Raji (cell line): Measurements from ENCODE around the gene SCAMP4.

Source experiments
- POLR2A ChIP-seq: IDR thresholded peaks from 2 replicates; pipeline ENCODE4 v1.6.1; 2011; ENCODE audit warnings: low read depth, low read length, control low read depth; ENCODE audit not compliant: insufficient read depth

Gene SCAMP4

GRCh38 chr19:1902923-1903322 lies 2.3 kb upstream of the SCAMP4 start:
- no peak for TF ChIP-seq POLR2A

DNA sequence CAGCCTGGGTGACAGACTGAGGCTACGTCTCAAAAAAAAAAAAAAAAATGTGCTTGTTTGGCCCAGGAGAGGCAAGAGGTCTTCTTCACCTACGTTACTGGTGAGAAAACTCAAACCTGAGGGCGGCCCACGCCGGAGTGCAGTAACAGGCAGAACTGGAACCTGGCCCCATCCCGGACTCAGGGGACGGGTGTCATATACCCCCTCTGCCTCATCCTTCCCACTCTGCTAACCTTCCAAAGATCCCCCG lies 414 bp upstream of the SCAMP4 start:
- TF ChIP-seq POLR2A: no peak

GRCh38 chr19:1905863-1906375 lies 720 bp downstream of the SCAMP4 start:
- TF ChIP-seq POLR2A: no peak

DNA sequence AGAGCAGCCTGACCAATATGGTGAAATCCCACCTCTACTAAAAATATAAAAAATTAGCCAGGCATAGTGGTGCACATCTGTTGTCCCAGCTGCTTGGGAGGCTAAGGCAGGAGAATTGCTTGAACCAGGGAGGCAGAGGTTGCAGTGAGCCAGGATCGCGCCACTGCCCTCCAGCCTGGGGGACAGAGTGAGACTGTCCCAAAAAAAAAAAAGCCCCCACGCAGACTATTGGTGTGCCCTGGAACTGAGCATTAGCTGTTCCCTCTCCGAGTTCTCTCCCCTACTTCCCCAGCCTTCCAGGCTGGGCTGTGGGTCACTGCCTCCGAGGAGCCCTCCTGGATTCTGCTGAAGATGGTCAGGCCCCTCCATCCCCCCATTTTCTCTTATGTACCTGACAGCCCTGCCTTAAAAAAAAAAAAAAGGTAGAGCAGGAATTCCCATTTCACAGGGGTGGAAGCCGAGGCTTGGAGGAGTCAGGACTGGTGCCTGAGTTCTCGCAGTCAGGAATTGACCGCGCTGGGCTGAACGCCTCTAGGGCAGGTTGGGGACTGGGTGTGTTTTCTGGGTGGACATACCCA lies 1.9 kb downstream of the SCAMP4 start:
- no peak for TF ChIP-seq POLR2A

DNA sequence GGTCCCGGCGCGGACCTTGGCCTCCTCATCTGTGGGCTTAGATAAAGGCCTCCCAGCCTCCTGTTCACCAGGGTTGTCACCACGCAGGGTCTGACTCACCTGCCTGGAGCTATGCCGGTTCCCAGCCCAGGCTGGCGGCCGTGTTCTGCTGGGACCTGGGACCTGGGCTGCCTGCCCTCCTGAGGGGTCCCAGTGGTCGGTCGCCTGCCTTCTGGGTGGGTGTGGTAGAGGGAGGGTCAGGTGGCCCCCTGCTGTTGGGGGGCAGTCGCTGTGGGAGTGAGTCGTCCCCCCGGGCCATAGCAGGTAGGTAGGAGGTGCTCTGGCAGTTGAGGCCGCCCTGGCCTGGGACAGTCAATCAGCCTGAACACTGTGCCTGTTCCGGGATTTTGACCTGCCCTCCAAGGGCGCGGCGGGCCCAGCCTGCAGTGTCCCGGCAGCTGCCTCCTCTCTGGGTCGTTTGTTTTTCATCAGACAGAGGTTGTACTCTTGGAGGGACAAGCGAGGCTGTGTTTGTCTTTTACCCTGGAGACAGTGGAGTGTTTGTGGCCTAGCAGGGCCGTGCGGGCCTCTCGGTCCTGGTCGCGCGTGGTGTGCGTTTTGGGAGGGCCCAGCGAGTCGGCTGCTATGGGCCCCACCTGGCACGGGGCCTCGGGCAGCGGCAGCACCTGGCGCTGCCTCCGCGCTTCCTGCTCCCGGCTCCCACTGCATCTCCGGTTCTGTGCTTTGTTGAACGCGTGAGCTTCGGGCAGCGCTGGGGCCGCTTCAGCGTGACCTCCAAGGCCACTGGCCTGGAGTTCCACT lies 2.6 kb downstream of the SCAMP4 start:
- TF ChIP-seq POLR2A: no peak

DNA sequence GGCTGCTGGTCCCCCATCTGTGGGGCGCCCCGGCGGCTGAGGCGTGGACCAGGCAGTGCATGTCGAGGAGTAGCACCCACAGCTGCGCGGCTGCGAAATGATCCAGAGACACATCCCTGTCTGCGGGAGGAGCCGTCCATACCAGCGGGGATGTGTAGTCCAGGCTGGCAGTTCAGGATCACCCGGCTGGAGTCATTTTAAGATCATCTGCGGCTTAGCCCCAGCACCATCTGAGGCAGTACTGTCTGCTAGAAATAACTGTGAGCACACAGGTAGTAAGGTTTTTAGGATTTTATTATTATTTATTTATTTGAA lies 3.1 kb downstream of the SCAMP4 start:
- TF ChIP-seq POLR2A: no peak

DNA sequence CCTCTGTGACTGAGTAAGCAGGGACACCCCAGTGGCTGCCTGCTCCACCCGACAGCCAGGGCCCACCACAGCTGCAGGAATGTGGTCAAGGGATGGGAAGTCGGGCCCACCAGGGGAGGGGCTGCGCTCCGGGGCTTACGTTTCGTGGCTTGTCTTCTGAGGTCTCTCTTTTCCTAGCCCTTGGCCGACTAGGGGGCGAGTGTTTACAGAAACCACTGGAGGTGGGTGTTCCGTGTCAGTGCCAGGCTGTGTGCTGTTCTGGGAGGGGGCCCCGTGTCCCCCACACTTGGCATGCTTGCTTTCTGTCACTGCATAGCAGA lies 4.5 kb downstream of the SCAMP4 start:
- TF ChIP-seq POLR2A: no peak

DNA sequence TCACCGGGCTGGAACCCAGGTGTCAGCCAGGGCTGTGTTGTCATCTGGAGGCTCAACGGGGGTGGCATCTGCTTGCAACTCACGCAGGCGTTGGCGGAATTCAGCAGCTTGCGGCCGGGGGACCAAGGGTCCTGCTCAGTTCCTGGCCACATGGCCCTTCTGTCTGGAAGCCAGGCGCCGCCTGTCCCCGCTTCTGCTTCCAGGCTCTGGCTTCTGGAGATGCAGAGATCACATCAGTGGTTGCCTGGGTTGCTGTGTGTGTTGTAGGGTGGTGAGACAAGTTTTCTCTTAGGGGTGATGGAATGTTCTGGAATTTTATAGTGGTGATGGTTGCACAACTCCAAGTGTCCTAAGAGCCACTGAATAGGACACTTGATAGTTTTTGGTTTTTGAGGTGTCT lies 5.0 kb downstream of the SCAMP4 start:
- no peak for TF ChIP-seq POLR2A

GRCh38 chr19:1911098-1911497 lies 5.9 kb downstream of the SCAMP4 start:
- no peak for TF ChIP-seq POLR2A

- no peak for TF ChIP-seq POLR2A
Observed at GRCh38 chr19:1911995-1912394, 6.8 kb downstream of the SCAMP4 start.

DNA sequence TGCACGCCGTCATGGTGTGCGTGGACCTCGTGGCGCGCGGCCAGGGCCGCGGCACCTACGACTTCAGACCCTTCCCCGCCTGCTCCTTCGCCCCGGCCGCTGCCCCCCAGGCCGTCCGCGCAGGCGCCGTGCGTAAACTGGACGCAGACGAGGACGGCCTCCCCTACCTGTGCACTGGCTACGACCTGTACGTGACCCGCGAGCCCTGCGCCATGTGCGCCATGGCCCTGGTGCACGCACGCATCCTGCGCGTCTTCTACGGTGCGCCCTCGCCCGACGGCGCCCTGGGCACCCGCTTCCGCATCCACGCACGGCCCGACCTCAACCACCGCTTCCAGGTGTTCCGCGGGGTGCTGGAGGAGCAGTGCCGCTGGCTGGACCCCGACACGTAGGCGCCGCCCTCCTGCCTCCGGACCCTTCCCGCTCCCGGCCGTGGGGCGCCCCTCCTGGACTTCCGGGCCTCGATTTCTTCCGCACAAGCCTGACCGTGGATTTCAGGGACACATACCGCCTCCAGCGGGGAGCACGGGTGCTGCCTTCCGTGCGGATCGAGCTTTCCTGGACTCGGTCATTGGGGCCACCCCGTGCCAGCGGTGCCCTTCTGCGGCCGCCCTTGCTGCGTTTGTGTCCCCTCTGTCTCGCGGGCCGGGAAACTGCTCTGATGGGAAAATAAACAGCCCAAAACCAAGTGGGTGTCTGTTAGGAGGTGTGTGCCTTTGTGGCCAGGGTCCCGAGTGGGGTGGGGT lies 7.7 kb downstream of the SCAMP4 start:
- no peak for TF ChIP-seq POLR2A

- no peak for TF ChIP-seq POLR2A
Observed at GRCh38 chr19:1913781-1914577, 8.8 kb downstream of the SCAMP4 start.

- no peak for TF ChIP-seq POLR2A
Observed at GRCh38 chr19:1914826-1915341, 9.7 kb downstream of the SCAMP4 start.

GRCh38 chr19:1917146-1917545 lies 11.9 kb downstream of the SCAMP4 start:
- TF ChIP-seq POLR2A: no peak

GRCh38 chr19:1917926-1918325 lies 12.7 kb downstream of the SCAMP4 start:
- no peak for TF ChIP-seq POLR2A

DNA sequence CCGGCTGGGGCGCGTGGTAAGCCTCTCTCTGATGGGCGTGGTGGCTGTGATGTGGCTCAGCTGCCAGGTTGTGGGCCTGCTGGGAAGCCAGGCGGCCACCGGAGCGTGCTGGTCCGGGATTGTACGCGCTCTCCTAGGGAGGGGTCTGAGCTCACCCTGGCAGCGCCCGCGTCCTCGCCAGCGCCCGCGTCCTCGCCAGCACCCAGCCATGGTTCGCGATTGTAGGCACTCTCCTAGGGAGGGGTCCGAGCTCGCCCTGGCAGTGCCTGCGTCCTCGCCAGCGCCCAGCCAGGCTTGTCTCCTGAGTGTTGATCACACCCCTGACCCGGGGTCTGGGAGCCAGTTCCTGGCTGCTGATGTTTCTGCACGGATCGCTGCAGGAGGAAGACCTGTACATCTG lies 13.8 kb downstream of the SCAMP4 start:
- no peak for TF ChIP-seq POLR2A

DNA sequence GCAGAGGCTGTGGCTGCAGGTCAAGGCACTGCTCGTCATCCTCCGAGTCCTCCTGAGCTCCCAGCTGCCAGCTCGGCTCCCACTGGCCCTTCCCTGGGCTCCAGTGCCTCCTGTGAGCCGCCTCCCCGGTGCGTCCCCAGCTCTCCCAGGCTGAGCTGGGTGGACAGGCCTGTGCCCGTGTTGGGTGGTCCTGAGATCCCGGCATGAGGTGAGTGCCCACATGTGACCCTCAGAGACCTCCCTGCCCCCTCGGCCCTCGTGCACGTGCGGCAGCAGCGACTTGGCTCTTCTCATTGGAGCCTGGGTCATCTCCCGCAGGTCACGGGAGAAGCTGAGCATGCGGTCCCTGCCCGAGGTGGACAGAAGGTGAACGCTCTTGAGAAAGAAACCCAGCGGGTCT lies 15.4 kb downstream of the SCAMP4 start:
- no peak for TF ChIP-seq POLR2A
